G401 (cell line): ENCODE results near the gene PFKFB3. TPM values are rescaled to one million over a fixed set of nuclear protein-coding genes. Genes with fewer than 3 reads are reported as not detected.
"Not testable (repeated sequence)": the region's sequence is repeated elsewhere in the genome, so short reads cannot be mapped to it uniquely, and the experiment has no call there.

Source experiments
- DNase-seq: peaks from one replicate; pipeline ENCODE4 v3.0.0-alpha.2; 2015; ENCODE audit warnings: low spot score
- in situ Hi-C: cut with HindIII; loops from 2 replicates; pipeline ENCODE4 v1.10.0; 2016; ENCODE audit warnings: low sequenced_read_pairs, mixed read lengths
- total RNA-seq: library from RNA; depleted of rRNA; stranded (reverse); fragments of >200 nt; shearing (Covaris generic); gene quantifications from 2 replicates; pipeline ENCODE4 v1.2.3, GENCODE V29; 2014; rRNA removed

The PFKFB3 gene
- total RNA-seq = 5.2 and 11.0 TPM in 2 replicates

GRCh38 chr10:6202684-6203330 lies at the start of gene PFKFB3:
PFKFB3 (plus strand) TSS chr10:6202932; CDS start chr10:6203261, 329 bp downstream.
- DNase-seq = peak; percentile 80
- in situ Hi-C loops = no loop called here

DNA sequence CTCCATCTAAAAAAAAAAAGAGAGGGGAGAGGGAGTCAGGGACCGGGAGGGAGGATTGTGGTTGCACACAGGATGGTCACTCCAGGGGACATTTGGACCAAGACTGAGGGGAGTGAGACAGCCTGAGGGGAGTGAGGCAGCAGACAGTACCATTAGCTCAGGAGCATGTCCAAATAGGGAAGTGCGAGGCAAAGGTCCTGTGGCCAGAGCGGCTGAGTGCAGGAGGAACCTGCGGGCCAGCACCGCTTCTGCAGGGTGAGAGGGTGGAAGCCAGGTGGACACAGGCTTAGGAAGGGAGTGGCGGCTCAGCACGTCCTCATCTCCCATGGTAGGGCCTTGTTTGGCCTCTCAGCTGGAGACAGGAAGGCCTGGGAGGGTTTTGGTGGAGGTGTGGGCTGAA lies 48.9 kb upstream of the PFKFB3 start:
- in situ Hi-C loops = no loop called here
- DNase-seq = no peak

- in situ Hi-C loops = no loop called here
- no peak for DNase-seq
These were observed 48.2 kb upstream of the PFKFB3 start for GRCh38 chr10:6154566-6154965.

GRCh38 chr10:6158276-6158675 lies 44.5 kb upstream of the PFKFB3 start:
- DNase-seq = no peak
- in situ Hi-C loops = no loop called here

GRCh38 chr10:6161921-6162320 lies 40.8 kb upstream of the PFKFB3 start:
- in situ Hi-C loops = no loop called here
- no peak for DNase-seq

DNA sequence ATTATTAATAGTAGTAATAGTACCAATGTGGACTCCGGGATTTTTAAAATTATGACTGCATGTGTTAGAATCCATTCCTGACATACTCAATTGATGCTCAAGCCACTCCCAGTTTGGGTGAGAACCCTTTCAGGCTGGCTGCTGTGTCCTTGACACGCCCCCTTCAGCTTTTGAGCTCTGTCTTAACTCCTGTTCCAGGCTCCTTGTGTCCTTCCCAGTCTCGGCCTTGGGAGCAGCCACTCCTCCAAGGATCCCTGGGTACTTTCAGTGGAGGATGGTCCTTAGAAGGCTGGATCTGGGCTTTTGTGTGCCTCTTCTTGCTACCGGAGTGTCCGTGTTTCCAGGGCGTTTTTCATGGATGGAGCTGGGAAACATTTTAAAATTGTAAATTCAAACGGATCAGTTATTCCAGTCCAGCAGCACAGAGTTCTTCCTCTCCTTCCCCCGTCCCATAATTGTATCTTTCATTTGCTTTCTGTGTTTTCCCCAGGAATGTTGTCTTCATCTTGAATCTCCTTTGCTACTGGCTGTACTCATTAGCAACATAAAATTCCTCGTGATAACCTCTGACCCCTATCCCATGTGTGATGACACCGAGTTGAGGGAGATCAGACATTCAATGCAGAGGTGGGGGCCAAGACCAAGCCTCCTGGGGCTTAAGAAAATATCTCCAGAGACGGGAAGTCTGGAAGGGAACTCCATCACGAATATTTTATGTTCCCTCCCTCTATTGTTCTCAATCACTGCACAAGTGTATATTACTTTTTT lies 40.0 kb upstream of the PFKFB3 start:
- in situ Hi-C loops = no loop called here
- peak; percentile 49 for DNase-seq

DNA sequence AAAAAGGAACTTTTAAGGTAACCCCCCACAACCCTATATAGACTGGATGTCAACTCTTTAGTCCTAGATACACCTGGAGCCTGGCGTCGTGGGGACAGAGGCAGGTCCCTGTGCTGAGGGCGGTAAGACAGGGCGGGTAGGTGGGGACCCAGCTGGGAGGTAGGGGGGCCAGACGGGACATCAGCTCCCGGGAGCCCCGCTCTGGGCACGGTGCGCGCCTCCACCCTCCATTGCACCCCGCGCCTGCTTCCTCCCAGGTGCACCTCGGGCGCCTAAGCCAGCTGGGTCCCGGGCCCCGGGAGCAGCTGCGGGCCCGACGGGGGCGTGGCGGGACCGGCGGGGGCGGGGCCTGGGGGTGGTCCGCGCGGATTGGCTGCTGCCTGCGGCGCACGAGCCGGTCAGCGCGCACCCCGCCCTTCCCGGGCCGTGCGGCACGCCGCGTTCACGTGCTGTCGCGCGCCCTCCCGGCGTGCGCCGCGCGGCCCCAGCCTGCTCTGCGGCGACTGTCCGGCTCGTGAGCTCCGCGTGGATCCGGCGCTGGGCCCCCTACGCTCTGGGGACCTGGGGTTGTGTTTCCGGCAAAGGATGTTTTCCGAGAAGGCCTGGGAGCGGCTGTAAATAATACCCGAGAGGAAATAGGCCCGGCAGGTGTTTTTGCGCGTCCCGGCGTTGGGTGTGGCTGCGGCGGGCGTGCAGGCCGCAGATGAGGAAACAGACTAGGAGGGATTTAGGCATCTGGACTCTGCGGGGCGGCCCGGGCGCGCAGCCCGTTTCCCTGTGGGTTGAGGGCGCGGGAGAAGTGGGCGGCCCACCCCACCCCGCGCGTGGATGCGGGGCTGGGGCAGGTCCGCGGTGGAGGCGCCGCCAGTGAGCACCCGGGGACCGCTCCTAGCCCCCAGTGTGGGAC lies 39.1 kb upstream of the PFKFB3 start:
- DNase-seq = peak; percentile 86
- in situ Hi-C loops = no loop called here

GRCh38 chr10:6164271-6165095 lies 38.2 kb upstream of the PFKFB3 start:
- in situ Hi-C loops = no loop called here
- DNase-seq = no peak

GRCh38 chr10:6165221-6165725 lies 37.5 kb upstream of the PFKFB3 start:
- in situ Hi-C loops = no loop called here
- DNase-seq = no peak

DNA sequence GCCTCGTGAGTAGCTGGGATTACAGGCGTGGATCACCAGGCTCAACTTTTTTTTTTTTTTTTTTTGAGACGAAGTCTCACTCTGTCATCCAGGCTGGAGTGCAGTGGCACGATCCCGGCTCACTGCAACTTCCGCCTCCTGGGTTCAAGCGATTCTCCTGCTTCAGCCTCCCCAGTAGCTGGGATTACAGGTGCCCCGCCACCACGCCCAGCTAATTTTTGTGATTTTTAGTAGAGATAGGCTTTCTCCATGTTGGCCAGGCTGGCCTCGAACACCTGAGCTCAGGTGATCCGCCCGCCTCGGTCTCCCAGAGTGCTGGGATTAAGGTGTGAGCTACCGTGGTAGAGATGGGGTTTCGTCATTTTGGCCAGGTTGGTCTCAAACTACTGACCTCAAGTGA lies 36.8 kb upstream of the PFKFB3 start:
- not testable (repeated sequence) for DNase-seq

DNA sequence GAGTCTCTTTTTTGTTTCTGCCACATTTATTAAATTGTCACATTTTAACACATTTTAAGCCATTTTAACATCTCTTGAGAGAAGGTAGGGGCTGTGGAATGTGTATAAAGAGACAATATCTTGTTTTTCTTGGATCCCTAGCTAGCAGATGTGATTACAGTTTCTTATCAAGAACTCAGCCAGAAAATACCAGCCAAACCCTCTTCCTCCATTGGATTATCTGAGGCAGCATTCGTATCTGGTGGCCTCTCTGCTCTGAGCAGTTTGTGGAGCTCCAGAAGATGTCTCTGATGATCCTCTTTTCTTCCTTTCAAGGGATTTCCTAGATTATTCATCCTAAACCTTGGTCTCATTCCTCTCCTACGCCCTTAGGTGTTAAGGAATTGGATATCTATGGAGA lies 35.3 kb upstream of the PFKFB3 start:
- in situ Hi-C loops = no loop called here
- DNase-seq = no peak

More for the DNA sequence above, 36.8 kb upstream of the PFKFB3 start:
- in situ Hi-C loops = not testable (repeated sequence)

DNA sequence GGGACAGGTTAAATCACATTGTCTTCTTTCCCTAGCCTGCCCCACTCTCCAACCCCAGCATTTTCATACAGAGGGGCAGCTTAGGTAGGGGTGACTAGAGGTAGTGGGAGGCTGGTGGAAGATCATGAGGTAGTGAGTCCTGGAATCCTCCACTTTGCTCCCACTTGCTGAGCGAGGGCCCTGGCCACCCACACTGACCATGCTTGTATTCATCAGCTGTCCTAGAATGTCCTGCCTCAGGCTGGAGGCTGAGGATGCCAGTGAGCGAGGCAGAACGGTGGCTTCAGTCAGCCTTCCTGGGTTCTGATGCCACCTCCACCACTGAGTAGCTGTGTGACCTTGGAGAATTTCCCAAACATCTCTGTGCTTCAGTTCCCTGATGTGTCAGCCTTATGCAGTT lies 34.6 kb upstream of the PFKFB3 start:
- no peak for DNase-seq
- in situ Hi-C loops = no loop called here

- in situ Hi-C loops = no loop called here
- no peak for DNase-seq
These were observed 32.1 kb upstream of the PFKFB3 start for GRCh38 chr10:6170638-6171037.

DNA sequence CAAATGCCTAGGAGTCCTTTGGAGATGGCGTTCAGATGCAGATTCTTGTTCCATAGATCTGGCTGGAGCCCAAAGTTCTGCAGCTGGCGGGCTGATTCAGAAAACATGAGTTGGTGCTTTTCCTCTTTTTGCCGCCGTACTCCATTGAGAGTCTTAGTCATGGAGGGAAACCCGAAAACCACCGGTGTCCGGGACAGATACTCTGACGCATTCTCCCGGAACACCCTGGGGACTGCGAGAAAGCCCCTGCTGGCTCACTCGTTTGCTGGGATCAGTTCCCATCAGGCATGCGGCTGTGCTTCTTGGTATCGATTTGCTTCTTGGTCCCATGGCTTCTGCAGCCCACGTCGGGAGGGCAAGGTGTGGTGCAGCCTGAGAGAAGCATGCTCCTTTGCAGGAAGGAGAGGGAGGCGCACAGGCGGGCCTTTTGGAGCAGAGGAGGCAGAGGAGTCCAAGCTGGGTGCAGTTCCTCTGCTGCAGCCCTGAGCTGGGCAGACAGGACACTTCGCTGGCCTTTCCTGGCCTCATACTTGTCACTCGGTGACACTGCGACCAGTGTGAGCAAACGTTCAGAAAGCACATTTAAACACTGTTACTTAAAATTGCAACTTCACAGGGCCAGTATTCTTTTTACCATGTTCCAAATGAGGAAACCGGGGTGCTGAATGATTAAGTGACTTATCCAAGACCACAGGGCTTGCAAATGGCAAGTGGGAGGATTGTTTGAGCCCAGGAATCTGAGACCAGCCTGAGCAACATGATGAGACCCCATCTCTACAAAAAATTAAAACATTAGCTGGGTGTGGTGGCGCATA lies 30.6 kb upstream of the PFKFB3 start:
- DNase-seq = no peak
- in situ Hi-C loops = no loop called here

DNA sequence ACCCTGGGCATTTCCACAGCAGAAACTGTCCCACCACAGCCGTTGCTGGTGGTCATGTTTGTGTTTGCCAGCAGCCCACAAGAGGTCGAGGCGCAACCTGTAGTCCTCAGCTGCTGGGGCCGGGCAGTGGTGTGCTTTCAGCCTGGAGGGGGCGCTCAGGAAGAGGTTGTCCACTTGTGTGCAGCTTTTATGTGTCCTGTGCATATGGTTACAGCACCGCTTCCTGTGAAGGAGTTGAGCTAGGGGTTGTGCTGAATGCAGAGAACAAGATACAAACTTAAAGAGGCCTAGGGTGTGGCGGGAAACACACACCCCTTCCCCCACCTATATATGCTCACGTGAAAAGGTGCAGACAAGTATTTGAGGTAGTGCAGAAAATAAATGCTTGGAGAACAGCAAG lies 29.5 kb upstream of the PFKFB3 start:
- in situ Hi-C loops = no loop called here
- DNase-seq = peak; percentile 18

- in situ Hi-C loops = no loop called here
- peak; percentile 62 for DNase-seq
These were observed 28.4 kb upstream of the PFKFB3 start for GRCh38 chr10:6174201-6174874.

- in situ Hi-C loops = no loop called here
- DNase-seq = no peak
These were observed 27.2 kb upstream of the PFKFB3 start for GRCh38 chr10:6175329-6176055.
